H9 (cell line): ENCODE data around the gene PDGFRB. TPM values are rescaled to one million over a fixed set of nuclear protein-coding genes. Genes with fewer than 3 reads are reported as not detected.

Experiments
- DNase-seq: peaks from one replicate; pipeline ENCODE4 v3.0.0-alpha.2; 2017
- H2AFZ ChIP-seq: one replicate; pipeline ENCODE4 v1.6.1; 2013; ENCODE audit warnings: mild to moderate bottlenecking, low read length, control low read depth, moderate library complexity
- H2AK5ac ChIP-seq: 2 replicates; pipeline ENCODE4 v1.6.1; 2013; ENCODE audit warnings: low read length, control low read depth, mixed read lengths; ENCODE audit not compliant: insufficient read length
- H2BK120ac ChIP-seq: one replicate; pipeline ENCODE4 v1.6.1; 2013; ENCODE audit warnings: low read depth, mild to moderate bottlenecking, low read length, control low read depth, inconsistent platforms; ENCODE audit not compliant: poor library complexity, severe bottlenecking
- H2BK12ac ChIP-seq: 2 replicates; pipeline ENCODE4 v1.6.1; 2013; ENCODE audit warnings: low read length, control low read depth, mixed read lengths, low read depth; ENCODE audit not compliant: insufficient read length
- H2BK15ac ChIP-seq: 2 replicates; pipeline ENCODE4 v1.6.1; 2013; ENCODE audit warnings: low read depth, low read length, control low read depth
- H2BK20ac ChIP-seq: one replicate; pipeline ENCODE4 v1.6.1; 2013; ENCODE audit warnings: low read depth, mild to moderate bottlenecking, low read length, control low read depth, inconsistent platforms; ENCODE audit not compliant: poor library complexity, severe bottlenecking
- H2BK5ac ChIP-seq: 2 replicates; pipeline ENCODE4 v1.6.1; 2013; ENCODE audit warnings: low read length, control low read depth, mixed read lengths; ENCODE audit not compliant: insufficient read length
- H3K14ac ChIP-seq: 2 replicates; pipeline ENCODE4 v1.6.1; 2013; ENCODE audit warnings: low read length, control low read depth; ENCODE audit not compliant: insufficient read depth
- H3K18ac ChIP-seq: 2 replicates; pipeline ENCODE4 v1.6.1; 2013; ENCODE audit warnings: low read depth, mild to moderate bottlenecking, mixed read lengths, low read length, control low read depth; ENCODE audit not compliant: insufficient read length
- H3K23ac ChIP-seq: 2 replicates; pipeline ENCODE4 v1.6.1; 2013; ENCODE audit warnings: low read length, control low read depth, mixed read lengths, low read depth; ENCODE audit not compliant: insufficient read length
- H3K23me2 ChIP-seq: 2 replicates; pipeline ENCODE4 v1.6.1; 2013; ENCODE audit warnings: low read depth, mild to moderate bottlenecking, mixed read lengths, low read length, control low read depth; ENCODE audit not compliant: insufficient read length, poor library complexity, severe bottlenecking
- H3K27ac ChIP-seq: 2 replicates; pipeline ENCODE4 v1.5.1; 2013; ENCODE audit warnings: low read length, control low read depth, mixed read lengths, low read depth; ENCODE audit not compliant: insufficient read length
- H3K27me3 ChIP-seq: 2 replicates; pipeline ENCODE4 v1.6.1; 2013; ENCODE audit warnings: low read length, control low read depth, inconsistent platforms; ENCODE audit not compliant: insufficient read depth
- H3K4ac ChIP-seq: 2 replicates; pipeline ENCODE4 v1.6.1; 2013; ENCODE audit warnings: low read depth, mild to moderate bottlenecking, control low read depth, inconsistent platforms, low read length, moderate library complexity
- H3K4me1 ChIP-seq: 2 replicates; pipeline ENCODE4 v1.6.1; 2013; ENCODE audit warnings: low read length, control low read depth, inconsistent platforms; ENCODE audit not compliant: insufficient read depth
- H3K4me2 ChIP-seq: 2 replicates; pipeline ENCODE4 v1.6.1; 2013; ENCODE audit warnings: low read length, control low read depth, mixed read lengths; ENCODE audit not compliant: insufficient read length, insufficient read depth
- H3K56ac ChIP-seq: 2 replicates; pipeline ENCODE4 v1.6.1; 2013; ENCODE audit warnings: low read depth, mild to moderate bottlenecking, mixed read lengths, low read length, control low read depth; ENCODE audit not compliant: insufficient read length
- H3K79me1 ChIP-seq: 2 replicates; pipeline ENCODE4 v1.6.1; 2013; ENCODE audit warnings: low read depth, mild to moderate bottlenecking, moderate library complexity, low read length, control low read depth, inconsistent platforms; ENCODE audit not compliant: insufficient read depth, poor library complexity, severe bottlenecking
- H3K79me2 ChIP-seq: 2 replicates; pipeline ENCODE4 v1.6.1; 2013; ENCODE audit warnings: low read length, control low read depth, inconsistent platforms; ENCODE audit not compliant: insufficient read depth
- H3K9ac ChIP-seq: 2 replicates; pipeline ENCODE4 v1.6.1; 2013; ENCODE audit warnings: low read length, control low read depth, mixed read lengths; ENCODE audit not compliant: insufficient read length; ENCODE audit errors: extremely low read depth
- H3K9me3 ChIP-seq: one replicate; pipeline ENCODE4 v1.6.1; 2013; ENCODE audit warnings: low read depth, low read length, inconsistent platforms; ENCODE audit not compliant: control insufficient read depth
- H3T11ph ChIP-seq: one replicate; pipeline ENCODE4 v1.6.1; 2013; ENCODE audit warnings: mild to moderate bottlenecking, low read length, control low read depth, inconsistent platforms
- H4K20me1 ChIP-seq: one replicate; pipeline ENCODE4 v1.6.1; 2013; ENCODE audit not compliant: control insufficient read depth, insufficient read length, insufficient read depth
- H4K5ac ChIP-seq: 2 replicates; pipeline ENCODE4 v1.6.1; 2013; ENCODE audit warnings: low read depth, mild to moderate bottlenecking, mixed read lengths, low read length, control low read depth; ENCODE audit not compliant: insufficient read length
- H4K8ac ChIP-seq: replicated peaks from 2 replicates; pipeline ENCODE4 v1.6.1; 2013; ENCODE audit warnings: low read length, control low read depth, mixed read lengths, low read depth; ENCODE audit not compliant: insufficient read length
- H4K91ac ChIP-seq: 2 replicates; pipeline ENCODE4 v1.6.1; 2013; ENCODE audit warnings: low read depth, mild to moderate bottlenecking, moderate library complexity, mixed read lengths, low read length, control low read depth; ENCODE audit not compliant: insufficient read length
- H3K27ac Mint-ChIP-seq, 3 experiments: 2 replicates in 2 of 3; 3 replicates in 1 of 3; pipeline ENCODE4 v1.8.0; 2020 to 2021; ENCODE audit warnings: mixed read lengths in 3 of 3, mild to moderate bottlenecking in 1 of 3, moderate library complexity in 1 of 3
- H3K27me3 Mint-ChIP-seq: 2 replicates; pipeline ENCODE4 v1.8.0; 2021; ENCODE audit warnings: low read depth, mild to moderate bottlenecking, moderate library complexity, mixed read lengths
- H3K36me3 Mint-ChIP-seq, 3 experiments: 2 replicates in 2 of 3; 3 replicates in 1 of 3; pipeline ENCODE4 v1.8.0; 2020 to 2021; ENCODE audit warnings: low read depth in 3 of 3, mixed read lengths in 3 of 3; ENCODE audit not compliant: insufficient read depth in 1 of 3
- H3K4me1 Mint-ChIP-seq, 2 experiments: 2 replicates each; pipeline ENCODE4 v1.8.0; 2020; ENCODE audit warnings: mixed read lengths in 2 of 2
- H3K4me3 Mint-ChIP-seq, 2 experiments: 2 replicates in 1 of 2; 3 replicates in 1 of 2; pipeline ENCODE4 v1.8.0; 2020 to 2021; ENCODE audit warnings: mild to moderate bottlenecking in 2 of 2, mixed read lengths in 2 of 2, moderate library complexity in 1 of 2
- H3K9me3 Mint-ChIP-seq, 2 experiments: 2 replicates in 1 of 2; 3 replicates in 1 of 2; pipeline ENCODE4 v1.8.0; 2020; ENCODE audit warnings: mild to moderate bottlenecking in 2 of 2, mixed read lengths in 2 of 2, moderate library complexity in 1 of 2
- WGBS: extraction: QIAGEN DNeasy Blood & Tissue Kit; methylation state at CpG from one replicate; pipeline ENCODE4 v1.1.7; 2013; ENCODE audit warnings: missing lambda C conversion rate, low lambda C conversion rate, mixed read lengths; ENCODE audit not compliant: insufficient read length; ENCODE audit errors: extremely low coverage; 5-methylcytosine and 5-hydroxymethylcytosine counted together
- total RNA-seq: library from RNA; stranded (reverse); gene quantifications from 2 replicates; pipeline ENCODE4 v1.2.1, GENCODE V29; 2021
- TF ChIP-seq, protein P1 (sequence below): fragments of 200-600 bp; sonication (generic); conservative IDR thresholded peaks from 3 replicates; pipeline ENCODE4 v1.8.0; 2021; ENCODE audit warnings: antibody characterized with exemption, mild to moderate bottlenecking

Gene PDGFRB
- total RNA-seq, 1 experiment from 2014 or later = 2.2 TPM

DNA sequence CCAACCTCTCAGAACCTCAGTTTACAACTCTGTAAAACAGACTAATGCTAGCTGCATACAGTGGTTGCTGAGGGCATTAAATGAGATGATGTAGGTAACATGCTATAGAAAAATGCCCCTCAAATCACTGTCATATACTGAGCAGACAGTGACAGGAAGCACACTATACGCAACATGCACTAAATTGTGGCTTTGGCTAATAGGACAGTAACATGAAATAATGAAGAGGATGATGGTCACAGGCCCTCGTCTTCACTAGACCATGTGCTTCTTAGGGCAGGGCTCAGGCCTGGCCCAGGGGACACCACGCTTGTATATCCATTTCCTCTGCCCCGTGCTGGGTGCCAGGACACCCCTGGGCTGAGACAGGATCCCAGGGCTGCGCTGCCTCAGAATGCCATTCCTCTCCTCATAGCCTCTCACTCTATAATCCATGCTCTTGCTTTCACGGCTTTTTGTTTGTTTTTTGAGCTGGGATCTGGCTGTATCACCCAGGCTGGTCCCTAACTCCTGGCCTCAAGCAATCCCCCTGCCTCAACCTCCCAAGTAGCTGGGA is 88.2 kb downstream of the PDGFRB start:
- H3K56ac ChIP-seq = no peak overlapping the region
- no peak overlapping the region for H4K8ac ChIP-seq
- no peak overlapping the region for H2BK12ac ChIP-seq
- H3K79me2 ChIP-seq = no peaks in the 10 kb centered on the region
- H3K79me1 ChIP-seq = no peaks in the 10 kb centered on the region
- no peaks in the 10 kb centered on the region for H3K27me3 ChIP-seq
- no peaks in the 10 kb centered on the region for H4K20me1 ChIP-seq
- H4K91ac ChIP-seq = no peak overlapping the region
- no peak overlapping the region for H3K27ac ChIP-seq
- H3K4me2 ChIP-seq = no peak overlapping the region
- H3K23ac ChIP-seq = no peak overlapping the region
- Mint-ChIP-seq H3K9me3 (no peaks in the 10 kb centered on the region; a peak in 1 of 5 replicates), H3K4me3 (no peak overlapping the region), H3K36me3 (no peaks in the 10 kb centered on the region), H3K27me3 (peaks cover 18% of the 10 kb centered on the region), H3K27ac (peak overlapping the region in 1 of 3 experiments; percentile 85; a peak in 1 of 7 replicates), H3K4me1 (peaks cover 5 to 21% of the 10 kb centered on the region in 2 experiments; a peak in 3 of 4 replicates)
- no peak for DNase-seq
- H3K9me3 ChIP-seq = no peaks in the 10 kb centered on the region
- no peaks in the 10 kb centered on the region for H3K23me2 ChIP-seq
- no peak overlapping the region for H3K18ac ChIP-seq
- no peak overlapping the region for H3K14ac ChIP-seq
- H2BK20ac ChIP-seq = no peak overlapping the region
- H2BK15ac ChIP-seq = no peak overlapping the region
- TF ChIP-seq, protein P1, sequence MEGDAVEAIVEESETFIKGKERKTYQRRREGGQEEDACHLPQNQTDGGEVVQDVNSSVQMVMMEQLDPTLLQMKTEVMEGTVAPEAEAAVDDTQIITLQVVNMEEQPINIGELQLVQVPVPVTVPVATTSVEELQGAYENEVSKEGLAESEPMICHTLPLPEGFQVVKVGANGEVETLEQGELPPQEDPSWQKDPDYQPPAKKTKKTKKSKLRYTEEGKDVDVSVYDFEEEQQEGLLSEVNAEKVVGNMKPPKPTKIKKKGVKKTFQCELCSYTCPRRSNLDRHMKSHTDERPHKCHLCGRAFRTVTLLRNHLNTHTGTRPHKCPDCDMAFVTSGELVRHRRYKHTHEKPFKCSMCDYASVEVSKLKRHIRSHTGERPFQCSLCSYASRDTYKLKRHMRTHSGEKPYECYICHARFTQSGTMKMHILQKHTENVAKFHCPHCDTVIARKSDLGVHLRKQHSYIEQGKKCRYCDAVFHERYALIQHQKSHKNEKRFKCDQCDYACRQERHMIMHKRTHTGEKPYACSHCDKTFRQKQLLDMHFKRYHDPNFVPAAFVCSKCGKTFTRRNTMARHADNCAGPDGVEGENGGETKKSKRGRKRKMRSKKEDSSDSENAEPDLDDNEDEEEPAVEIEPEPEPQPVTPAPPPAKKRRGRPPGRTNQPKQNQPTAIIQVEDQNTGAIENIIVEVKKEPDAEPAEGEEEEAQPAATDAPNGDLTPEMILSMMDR = no peak
- H3K4me1 ChIP-seq = no peaks in the 10 kb centered on the region
- H3K9ac ChIP-seq = no peak overlapping the region
- no peak overlapping the region for H4K5ac ChIP-seq
- no peak overlapping the region for H3T11ph ChIP-seq
- no peak overlapping the region for H3K4ac ChIP-seq
- H2BK120ac ChIP-seq = no peak overlapping the region
- no peak overlapping the region for H2AFZ ChIP-seq
- WGBS = no CpG with 5 or more reads among the region's 6 CpGs
- no peak overlapping the region for H2BK5ac ChIP-seq
- no peak overlapping the region for H2AK5ac ChIP-seq
